GDM1 (cell line): ENCODE data around the gene CHRNB4.

Experiments used
- DNase-seq: peaks from one replicate; lab custom pipeline; 2025; lab: John Stamatoyannopoulos, UW

The CHRNB4 gene

DNA sequence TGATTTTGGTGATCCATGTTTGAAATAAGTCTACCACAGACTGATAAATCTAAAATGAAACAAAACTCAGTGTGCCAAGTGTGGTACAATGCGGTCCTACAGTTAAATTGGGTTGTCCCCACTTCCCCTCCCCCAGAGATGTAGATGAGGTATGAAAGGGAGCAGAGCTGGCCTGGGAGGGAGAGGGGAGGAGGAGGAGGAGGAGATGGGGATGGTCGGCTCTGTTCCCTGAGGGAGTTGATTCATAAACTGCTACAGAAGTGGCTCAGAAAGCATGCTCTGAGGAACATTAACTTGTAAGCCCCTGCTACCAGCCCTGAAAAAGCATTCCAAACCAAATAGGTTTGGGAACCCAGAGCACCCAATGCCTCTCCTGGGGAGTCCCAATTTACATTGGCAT lies 28.0 kb upstream of the CHRNB4 start:
- DNase-seq: no peak

DNA sequence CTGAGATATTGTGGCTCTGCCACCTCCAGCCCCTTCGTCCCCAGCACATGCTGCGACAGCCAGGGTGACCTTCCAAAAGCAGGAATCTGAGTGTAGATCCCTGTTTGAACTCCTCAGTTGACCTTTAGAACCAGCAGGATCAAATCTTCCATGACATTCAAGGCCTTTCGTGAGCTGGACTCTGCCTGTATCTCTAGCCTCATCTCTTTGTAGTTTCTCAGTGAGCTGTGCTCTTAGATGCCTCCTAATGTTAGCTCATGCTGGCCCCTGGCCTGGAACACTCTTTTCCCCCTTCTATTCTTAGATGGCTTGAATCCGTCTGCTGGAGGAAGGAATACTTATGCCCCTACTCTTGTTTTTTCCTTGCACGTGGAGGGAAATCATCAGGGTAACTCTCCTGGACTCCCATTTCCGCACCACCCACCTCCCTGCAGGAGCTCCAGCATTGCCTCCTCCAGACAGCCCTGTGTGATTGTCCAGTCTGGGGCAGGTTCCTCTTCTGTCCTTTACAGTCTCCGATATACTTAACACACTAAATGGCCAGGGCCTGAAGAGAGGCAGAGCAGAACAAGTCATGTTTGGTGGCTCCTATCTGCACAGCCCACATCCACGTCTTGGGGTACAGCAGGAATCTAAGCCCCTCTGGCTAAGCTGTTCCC lies 26.7 kb upstream of the CHRNB4 start:
- no peak for DNase-seq

DNA sequence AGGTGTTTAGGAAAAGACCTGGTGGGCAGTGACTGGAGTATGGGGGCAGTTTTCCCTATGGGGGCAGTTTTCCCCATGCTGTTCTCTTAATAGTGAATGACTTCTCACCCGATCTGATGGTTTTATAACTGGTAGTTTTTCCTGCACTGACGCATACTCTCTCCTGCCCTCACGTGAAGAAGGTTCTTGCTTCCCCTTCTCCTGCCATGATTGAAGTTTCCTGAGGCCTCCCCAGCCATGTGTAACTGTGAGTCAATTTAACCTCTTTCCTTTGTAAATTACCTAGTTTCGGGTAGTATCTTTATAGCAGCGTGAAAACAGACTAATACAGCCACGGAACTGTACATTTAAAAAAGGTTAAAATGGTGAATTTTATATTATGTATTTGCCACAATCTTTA lies 25.0 kb upstream of the CHRNB4 start:
- no peak for DNase-seq

DNA sequence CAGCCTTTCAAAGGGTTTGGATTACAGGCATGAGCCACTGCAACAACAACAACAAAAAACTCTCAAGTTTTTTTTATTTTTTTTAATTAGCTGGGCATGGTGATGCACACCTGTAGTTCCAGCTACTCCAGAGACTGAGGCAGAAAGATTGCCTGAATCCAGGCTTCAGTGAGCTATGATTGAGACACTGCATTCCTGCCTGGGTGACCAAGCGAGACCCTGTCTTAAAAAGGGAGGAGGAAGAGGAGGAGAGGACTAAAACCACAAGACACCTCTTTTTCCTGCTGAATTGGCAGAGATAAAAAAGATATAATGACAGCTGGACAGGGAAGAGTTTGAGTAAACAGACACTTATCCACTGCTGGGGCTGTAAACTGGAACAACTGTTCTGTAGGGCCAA lies 22.7 kb upstream of the CHRNB4 start:
- no peak for DNase-seq

DNA sequence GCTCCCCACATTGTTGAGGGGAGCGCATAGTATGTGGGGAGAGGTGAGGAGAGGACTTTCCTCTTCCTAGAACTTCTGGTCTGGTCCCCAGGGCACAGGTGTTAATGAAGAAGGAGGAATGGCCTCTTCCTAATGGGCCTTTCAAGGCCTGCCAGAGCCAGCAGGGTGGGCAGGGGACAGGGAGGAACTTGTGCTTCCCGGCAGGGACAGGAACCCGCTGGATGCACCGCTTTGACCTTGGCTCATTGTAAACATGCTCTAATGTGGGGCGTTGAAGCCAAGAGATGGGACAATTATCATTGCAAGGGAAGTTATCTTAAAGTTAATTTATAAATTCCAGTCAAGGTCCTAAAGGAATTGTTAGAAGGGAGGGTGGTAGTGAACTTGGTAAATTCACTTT lies 21.0 kb upstream of the CHRNB4 start:
- DNase-seq: no peak

DNA sequence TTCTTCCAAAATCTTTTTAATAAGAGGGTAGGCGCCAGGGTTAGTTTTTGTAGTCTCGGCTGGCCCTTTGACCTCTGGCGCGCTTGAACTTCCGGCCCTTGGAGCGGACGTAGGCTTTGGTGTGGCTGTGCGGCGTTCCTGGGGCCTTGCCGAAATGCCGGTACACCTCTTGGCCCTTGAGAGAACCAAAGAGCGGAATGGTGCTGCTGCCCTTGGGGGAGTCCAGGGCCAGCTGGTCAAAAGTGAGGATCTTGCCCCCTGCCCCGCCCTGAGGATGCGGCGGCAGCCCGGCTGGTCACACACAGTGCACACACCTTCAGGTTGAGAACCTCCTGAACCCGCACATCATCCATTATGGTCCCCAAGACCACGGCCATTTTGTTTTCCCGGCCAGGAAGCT lies 20.0 kb upstream of the CHRNB4 start:
- no peak for DNase-seq

DNA sequence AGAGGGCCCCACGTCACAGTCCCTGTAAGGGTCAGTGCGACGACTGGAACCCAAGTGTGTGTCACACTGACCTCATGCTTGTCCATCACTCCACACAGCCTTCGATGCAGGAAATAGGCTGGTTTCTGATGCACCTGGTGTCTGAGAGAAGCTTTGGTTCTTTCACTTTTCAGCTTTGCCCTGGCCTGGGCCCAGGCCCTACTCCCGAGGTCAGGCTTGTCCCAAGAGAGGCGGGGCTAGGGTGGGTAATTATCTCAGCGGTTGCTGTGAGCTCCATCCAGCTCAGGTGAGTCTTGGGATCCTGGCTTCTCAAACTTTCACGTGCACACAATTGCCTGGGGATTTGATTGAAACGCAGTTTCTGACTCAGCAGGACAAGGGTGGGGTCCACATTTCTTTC lies 19.6 kb upstream of the CHRNB4 start:
- no peak for DNase-seq

DNA sequence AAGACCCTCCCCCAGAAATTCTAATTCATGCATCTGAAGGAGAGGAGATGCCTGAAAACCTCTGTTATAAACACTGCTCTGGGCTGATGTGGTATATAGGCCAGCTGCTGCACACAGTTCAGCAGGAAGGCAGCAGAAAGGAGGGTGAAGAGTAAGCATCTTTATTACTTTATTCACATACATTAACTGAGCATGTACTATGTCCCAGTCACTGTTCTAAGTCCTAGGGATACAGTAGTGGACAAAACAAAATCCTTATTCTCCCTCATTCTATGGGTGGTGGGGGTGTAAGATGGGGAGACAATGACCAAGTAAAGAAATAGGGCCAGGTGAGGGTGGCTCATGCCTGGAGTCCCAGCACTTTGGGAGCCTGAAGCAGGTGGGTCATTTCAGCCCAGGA lies 17.8 kb upstream of the CHRNB4 start:
- DNase-seq: no peak

DNA sequence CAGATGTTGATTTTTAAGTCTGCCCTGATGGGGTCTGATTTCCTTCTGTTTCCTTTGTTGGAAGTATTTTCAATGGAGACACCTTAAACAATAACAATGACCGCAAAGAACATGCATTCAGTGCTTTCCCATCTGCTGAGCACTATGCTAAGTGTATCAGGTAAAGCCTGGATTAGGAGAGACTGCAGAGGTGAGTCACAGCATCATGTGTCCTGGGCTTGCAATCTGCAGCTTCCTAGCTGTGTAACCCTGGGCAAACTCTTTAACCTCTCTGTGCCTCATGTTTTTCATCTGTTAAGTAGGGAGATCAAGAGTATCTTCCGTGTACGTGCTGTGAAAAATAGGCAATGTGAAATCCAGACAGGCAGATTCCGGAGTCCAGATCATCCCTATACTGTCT lies 13.3 kb upstream of the CHRNB4 start:
- no peak for DNase-seq

DNA sequence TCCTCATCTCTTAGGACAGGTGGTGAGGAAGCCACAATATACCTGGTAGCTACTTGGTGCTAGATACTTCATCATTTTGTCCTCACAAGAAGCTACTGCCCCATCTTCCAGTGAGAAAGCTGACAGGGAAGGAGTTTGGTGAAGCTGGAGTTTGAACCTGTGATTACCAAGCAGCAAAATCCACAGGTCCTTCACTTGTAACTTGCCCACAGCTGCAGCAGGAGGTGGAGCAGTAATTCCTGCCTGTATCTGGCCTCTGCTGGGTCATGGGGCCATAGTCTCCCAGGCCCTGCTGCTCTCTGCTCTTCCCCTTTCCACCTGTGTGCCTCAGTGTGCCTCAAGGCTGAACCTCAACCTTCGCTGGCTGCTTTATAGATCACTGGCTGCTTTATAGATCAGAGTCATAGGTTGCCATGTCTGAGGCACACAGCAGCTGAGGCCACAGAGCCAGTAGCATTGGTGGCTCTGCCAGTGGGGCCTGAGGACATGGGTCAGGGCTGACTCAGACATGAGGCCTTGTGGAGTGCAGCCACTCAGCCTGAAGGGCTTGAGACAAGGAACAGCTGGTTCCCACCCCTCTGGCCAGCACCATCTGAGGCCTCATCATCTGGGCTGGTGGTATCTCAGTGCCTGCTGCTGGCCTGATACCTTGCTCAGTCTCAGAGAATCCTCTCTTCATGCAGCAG lies 11.1 kb upstream of the CHRNB4 start:
- no peak for DNase-seq

DNA sequence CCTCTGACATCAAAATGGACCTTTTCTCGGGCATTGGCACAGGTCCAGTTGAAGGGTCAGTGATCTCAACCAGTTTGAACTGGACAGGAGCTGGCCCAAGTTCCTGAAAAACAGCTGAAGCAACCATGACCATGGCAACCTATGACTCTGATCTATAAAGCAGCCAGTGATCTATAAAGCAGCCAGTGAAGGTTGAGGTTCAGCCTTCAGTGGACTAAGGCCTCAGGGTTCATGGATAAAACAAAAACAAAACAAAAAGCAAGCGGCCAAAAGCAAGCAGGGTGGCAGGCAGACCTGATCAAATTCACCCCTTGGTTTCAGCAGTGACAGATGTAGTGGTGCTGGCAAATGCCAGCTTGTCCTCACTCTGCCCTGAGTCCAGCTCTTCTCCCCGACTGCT lies 10.0 kb upstream of the CHRNB4 start:
- DNase-seq: no peak

DNA sequence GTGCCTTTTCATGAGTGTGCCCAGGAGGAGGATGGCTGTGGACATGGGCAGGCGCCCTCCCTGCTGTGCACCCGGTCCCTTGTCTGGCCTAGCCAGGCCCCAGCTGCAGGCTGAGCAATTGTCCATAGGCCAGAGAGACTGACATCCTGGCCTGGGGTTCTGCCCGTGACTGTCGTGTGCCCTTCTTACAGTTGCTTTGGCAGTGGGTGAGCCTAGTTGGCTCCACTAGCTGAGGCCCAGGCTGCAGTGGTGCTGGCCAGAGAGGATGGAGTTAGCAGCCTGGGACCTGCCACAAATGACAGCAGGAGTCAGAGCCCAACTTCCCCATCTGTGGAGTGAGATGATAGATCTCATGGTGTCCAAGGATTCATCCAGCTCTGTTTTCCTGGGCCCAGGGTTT lies 9.0 kb upstream of the CHRNB4 start:
- no peak for DNase-seq

DNA sequence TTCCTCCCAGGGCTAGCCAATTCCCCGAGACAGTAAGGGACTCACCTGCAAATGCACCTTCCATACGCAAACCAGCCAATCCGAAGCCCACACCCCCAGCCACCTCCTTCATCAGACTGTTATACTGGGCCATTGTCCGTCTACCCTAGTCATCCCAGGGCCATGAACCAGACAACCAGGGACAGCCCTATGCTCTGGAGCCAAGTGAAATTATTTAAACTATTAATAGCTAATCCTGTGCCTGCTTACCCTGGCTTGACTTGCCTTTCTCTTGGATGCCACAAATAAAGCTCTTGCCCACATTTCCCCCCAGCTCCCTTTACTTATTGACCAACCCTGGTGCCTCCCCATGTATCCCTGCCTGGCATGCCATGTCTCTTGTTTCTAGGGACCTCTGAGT lies 4.0 kb upstream of the CHRNB4 start:
- DNase-seq: no peak

DNA sequence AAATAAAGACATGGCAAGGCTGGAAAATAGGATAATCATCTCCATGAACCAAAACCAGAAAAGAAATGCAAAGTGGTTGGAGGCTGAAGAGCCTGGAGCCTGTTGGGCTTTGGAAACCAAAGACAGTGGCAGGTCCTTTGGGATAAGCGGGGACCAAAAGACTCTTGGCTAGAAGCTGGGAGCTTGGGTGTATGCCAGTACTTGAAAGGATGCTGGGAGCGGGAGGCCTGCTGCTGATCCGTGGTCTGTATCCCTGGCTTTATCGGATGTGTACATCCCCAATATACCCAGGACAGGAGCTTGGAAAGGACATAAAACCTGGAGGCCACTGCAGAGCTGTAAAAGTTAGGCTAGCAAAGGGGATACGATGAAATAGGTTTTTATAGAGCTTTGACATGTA lies 1.3 kb upstream of the CHRNB4 start:
- no peak for DNase-seq

DNA sequence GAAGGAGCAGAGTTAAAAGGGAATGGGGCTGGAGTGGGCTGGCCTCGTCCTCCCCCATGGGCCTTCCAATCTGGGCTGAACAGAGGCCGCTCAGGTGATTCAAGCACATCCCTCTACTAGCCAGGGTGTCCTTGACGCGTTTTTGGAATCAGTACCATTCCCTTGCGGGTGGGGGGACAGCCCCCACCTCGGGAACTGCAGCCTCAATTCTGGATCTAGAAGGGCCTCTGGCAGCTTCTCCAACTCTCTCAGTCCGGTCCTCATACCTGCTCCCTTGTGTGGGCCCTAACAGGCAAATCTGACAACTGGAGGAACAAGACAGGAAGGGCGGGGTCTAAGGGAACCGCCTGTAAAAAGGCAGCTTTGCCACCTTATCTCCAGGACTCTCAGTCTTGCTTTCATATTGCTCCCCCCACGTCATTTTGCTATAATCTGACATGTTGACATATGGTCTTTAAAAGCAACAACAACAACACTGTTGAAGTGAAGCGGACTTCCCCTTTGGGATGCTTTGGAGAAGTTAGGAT lies 802 bp upstream of the CHRNB4 start:
- DNase-seq: no peak

DNA sequence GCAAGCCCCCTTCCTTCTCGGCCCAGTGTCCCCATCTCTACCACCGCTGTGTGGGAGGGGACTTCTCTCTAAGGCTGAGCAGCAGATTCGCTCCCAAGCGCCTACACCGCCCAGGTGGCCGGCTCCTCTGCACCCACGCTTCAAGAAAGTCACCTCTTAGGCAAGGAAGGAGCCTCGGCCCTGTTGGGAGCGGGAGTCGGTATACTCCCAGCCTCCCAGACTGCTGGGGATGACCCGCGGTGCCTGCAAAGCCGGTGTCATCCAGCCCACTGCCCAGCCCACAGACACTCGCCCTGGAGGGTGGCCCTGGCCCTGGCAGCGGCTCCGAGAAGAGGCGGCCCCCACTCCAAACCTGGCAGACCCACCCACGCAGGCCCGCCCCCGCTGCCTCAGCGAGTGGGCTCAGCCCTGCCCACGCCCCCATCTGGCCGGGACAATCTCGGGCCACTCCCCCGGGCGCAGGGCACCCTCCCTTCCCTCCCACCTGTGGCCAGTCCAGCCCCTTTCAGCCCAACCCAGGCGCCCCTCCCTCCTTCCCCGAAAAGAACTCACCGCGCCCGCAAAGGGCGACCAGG lies 396 bp downstream of the CHRNB4 start:
- no peak for DNase-seq

DNA sequence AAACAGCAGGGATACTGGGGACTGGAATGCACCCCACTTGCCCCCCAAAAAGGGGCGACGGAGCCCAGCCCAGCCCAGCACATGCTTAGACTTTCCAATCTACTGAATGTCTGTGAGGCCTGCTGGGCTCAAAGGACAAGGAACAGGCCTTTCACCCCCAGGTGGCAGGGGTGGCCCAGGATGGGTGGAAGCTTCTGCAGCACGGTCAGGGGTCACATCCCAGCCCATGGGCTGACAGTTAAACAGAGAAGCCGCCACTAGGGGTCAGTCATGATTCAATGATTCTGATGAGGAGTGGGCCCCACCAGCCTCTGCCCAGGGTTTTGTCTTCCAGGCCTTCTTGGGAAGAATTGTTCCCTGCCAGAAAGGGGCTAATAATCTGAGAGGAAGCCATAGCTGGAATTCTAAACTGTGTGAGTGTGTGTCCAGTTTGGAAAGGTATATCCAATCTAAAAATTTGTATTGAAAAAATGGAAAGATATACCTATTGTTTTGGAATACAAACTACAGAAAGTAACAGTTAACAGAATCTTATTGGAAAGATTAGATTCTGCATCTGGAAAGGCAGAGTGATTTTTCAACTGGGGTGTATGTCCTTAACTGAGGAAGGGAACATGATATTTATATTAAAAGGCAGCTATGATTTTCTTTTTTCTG lies 2.2 kb downstream of the CHRNB4 start:
- peak; percentile 20 for DNase-seq

DNA sequence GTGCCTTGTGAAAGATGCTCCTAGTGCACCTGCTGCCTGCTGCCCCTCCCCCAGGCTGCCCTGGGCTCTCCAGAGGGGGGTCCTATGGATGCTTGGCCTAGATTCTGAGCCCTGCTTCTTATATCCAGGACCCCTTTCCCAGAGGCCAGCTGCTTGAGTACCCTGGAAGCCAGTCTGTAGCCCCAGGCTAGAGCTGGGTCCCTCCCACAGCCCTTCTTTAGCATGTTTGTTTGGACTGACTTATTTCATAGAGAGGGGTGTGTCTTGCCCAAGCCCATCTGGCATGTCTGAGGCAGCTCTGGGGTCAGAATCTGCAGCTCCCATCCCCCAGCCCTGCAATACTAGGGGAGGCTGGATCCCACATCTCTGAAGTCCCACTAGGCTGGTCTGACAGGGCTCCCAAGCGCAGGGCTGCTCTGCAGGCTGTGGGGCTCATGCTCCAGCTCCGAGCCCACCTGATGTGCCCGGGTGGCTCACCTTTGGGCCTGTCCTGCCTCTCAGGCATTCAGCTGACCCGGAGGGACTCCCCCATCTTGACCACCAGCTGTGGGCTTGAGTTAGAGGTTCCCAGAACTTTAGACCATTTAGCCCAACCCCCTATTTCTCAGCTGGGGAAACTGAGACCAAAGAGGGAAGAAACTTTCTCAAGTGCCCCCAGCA lies 3.1 kb downstream of the CHRNB4 start:
- no peak for DNase-seq

DNA sequence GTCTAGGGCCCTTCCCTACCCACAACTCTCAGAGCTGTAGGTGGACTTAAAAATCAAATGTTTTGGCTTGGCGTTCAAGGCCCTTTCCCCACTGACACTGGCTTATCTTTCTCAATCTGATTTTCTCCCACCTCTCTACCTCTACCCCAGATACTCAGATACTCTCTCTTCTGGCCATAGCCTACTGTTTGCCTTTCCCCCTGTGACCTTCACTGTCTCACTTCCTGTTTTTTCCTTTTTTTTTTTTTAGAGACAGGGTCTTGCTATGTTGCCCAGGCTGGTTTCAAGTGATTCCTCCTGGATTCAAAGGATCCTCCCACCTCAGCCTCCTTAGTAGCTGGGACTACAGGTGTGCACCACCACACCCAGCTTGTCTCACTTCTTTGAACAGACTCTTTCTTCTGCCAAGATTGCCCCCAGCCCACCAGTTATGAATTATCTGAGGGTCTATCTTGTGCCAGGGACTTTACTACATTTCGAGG lies 4.6 kb downstream of the CHRNB4 start:
- DNase-seq: no peak

DNA sequence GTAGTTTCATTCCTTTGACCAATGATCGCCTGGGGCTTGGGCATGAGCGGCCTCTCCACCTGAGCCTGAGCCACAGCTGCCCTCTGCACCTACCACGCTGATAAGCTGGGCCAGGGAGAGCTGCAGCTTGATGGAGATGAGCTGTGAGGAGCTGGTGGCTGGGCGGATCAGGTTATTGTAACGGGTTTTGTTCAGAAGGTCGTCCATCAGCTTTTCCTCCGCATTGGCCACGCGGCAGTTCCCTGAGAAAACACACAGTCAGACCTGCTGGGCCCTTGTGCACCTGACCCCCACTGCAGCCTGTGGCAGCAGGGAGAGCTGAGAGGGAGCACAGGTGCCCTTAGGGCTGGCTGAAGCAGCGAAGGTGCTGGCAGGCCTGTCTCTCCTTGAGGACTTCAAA lies 5.7 kb downstream of the CHRNB4 start:
- DNase-seq: no peak

DNA sequence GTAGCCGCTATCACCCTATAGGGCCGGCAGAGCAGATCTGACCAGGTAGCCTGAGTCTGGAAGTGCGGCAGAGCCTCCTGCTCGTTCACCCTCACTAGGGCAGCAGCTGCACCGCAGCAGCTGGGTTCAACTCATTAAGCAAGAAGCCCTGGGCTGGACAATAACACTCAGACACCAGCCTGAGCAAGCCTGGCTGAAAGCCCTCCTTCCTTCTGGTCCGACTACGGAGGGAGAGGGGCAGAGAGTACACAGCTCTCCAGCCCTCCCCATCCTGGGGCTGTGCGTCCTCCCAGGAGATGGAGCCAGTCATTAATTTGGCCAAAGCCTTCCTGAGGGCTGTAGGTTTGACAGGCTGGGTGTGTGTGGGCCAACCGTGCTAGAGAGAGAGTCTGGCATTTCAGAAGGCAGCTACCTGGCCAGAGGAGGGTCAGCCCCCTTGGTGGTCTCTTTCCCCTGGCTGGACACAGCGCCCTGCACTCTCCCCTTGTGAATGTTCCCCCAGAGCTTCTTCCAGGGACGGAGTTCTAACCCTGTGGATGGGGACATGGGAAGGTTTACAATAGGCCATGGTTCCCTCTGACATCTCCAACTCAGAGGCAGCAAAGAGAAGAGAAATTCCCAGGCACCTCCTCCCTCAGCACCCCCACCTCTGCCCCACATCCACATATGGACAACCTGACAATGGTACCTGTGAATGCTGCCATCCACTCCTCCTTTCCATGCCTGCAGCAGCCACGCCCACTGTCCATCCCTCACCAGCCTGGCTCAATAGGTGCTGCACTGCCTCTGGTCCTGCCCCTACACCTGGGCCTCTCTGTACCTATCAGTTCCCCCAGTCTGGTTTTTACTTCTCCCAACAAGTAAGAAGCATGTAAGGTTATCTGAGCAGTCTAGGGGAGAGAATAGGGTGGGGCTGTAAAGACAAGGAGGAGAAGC lies 6.5 kb downstream of the CHRNB4 start:
- DNase-seq: no peak
